Pancreas (tissue), 10 donors: ENCODE results near the gene ZMYM1. TPM values are rescaled to one million over a fixed set of nuclear protein-coding genes. Genes with fewer than 3 reads are reported as not detected.

ENCODE experiments used
- ATAC-seq, 4 donors: fragments of 200-7000 bp; cut with Tn5 transposase; one replicate each; pipeline versions ENCODE4 v1.8.0 to v1.9.1; 2020; ENCODE audit warnings: mild to moderate bottlenecking in 4 of 4, moderate library complexity in 4 of 4
- DNase-seq, 6 donors: peaks; one replicate each; pipeline ENCODE4 v3.0.0-alpha.2; 2020
- FAIRE-seq: peaks from 2 replicates; lab custom pipeline; 2012; peaks lifted over from hg19 to GRCh38; lab: Jason Lieb, UNC
- H3K27ac ChIP-seq, 4 donors: fragments of 200-600 bp; sonication (generic); 1 replicate in 3 of 4; 2 replicates in 1 of 4; pipeline versions ENCODE4 v1.5.0 to v1.8.0; 2020
- H3K27me3 ChIP-seq, 4 donors: fragments of 200-600 bp; one replicate each; pipeline ENCODE4 v1.8.0; 2021
- H3K36me3 ChIP-seq, 3 donors: fragments of 200-600 bp; sonication (generic) in 1 of 3; one replicate each; pipeline versions ENCODE4 v1.5.0 to v1.8.0; 2020 to 2021
- H3K4me1 ChIP-seq, 3 donors: fragments of 200-600 bp; one replicate each; pipeline ENCODE4 v1.8.0; 2021
- H3K4me3 ChIP-seq, 4 donors: fragments of 200-600 bp; sonication (generic) in 2 of 4; one replicate each; pipeline versions ENCODE4 v1.5.0 to v1.8.0; 2020 to 2021
- H3K9me3 ChIP-seq, 4 donors: fragments of 200-600 bp; one replicate each; pipeline ENCODE4 v1.8.0; 2021
- CTCF ChIP-seq, 4 donors: fragments of 200-600 bp; sonication (generic) in 3 of 4; IDR thresholded peaks; one replicate each; pipeline versions ENCODE4 v1.5.0 to v1.8.0; 2021; ENCODE audit warnings: antibody characterized with exemption in 4 of 4
- whole genome bisulfite sequencing, 2 donors: extraction: QIAGEN DNeasy Blood & Tissue Kit; methylation state at CpG; one replicate each; pipeline ENCODE4 v1.1.7; 2013; 5-methylcytosine and 5-hydroxymethylcytosine counted together
- intact Hi-C, 3 donors: fragments of 100-400 bp; cut with DNase I; formaldehyde crosslinking; loops; one replicate each; pipeline versions ENCODE4 v1.11.1 to v1.14.2; 2022
- polyA plus RNA-seq, 2 donors: library from polyadenylated mRNA; stranded (reverse); fragments of 200-250 nt; gene quantifications; one replicate each; pipeline ENCODE4 v1.2.3, GENCODE V29; 2013
- total RNA-seq, 6 donors: library from RNA; stranded (reverse); fragmentation: NEBNext Ultra II Directional in 4 of 6; extraction: Animal tissue kit (Norgen Biotek cat#: 25700) in 4 of 6; gene quantifications; one replicate each; pipeline versions ENCODE4 v1.2.1 to v1.2.4, GENCODE V29; 2021 to 2023
- donor health status: healthy with polysubstance abuse.
- donor health status: DM: no; HTN: no; CAD: no; lungs with moderate emphysema.
- donor health status: DM: no; HTN: no; CAD: no.
- donor health status: control.
- donor health status: control.
- donor health status: Bipolar disorder and iron deficiency.
- donor health status: DM: yes; HTN: yes; CAD: no.
- donor health status: DM: no; HTN: no; CAD: no.
- donor health status: DM: no; HTN: no; CAD: no.
- donor health status: DM: yes; HTN: yes; CAD: no.

The ZMYM1 gene
- total and polyA plus RNA-seq, 8 donors = 2.5 to 10.1 (median 4.1) TPM

- Histone ChIP-seq H3K27me3 (no peaks in the 10 kb centered on the region), H3K4me1 (peaks cover 15 to 16% (median 16%) of the 10 kb centered on the region in 3 donors), H3K4me3 (peak overlapping the region in 2 of 4 donors; percentile 60 to 69), H3K27ac (no peak overlapping the region), H3K9me3 (no peaks in the 10 kb centered on the region), H3K36me3 (no peaks in the 10 kb centered on the region)
- no peak for TF ChIP-seq CTCF (IDR thresholded peaks at IDR 0.05)
- no peak for ATAC-seq
- 91 to 94% methylated on average over 1 of the region's 1 CpG for WGBS, 2 donors
- no peak for DNase-seq
- FAIRE-seq = peak; percentile 17
- intact Hi-C loops = no loop called here
Measured at GRCh38 chr1:35032384-35032739, 46.8 kb upstream of the ZMYM1 start.

GRCh38 chr1:35033346-35033745 is 45.8 kb upstream of the ZMYM1 start:
- Histone ChIP-seq H3K4me1 (peaks cover 15 to 16% (median 16%) of the 10 kb centered on the region in 3 donors), H3K36me3 (no peaks in the 10 kb centered on the region), H3K27me3 (no peaks in the 10 kb centered on the region), H3K27ac (no peak overlapping the region), H3K4me3 (no peak overlapping the region), H3K9me3 (no peaks in the 10 kb centered on the region)
- DNase-seq (no peak), FAIRE-seq (no peak), ATAC-seq (no peak)
- 100% methylated on average over 1 of the region's 1 CpG for WGBS, 2 donors
- intact Hi-C loops = no loop called here
- TF ChIP-seq CTCF (IDR thresholded peaks at IDR 0.05) = no peak

- no peaks in the 10 kb centered on the region for H3K27me3 ChIP-seq
- no peak overlapping the region for H3K27ac ChIP-seq
- H3K4me1 ChIP-seq = no peaks in the 10 kb centered on the region
- no peak for ATAC-seq
- no peak for DNase-seq
- FAIRE-seq = no peak
- H3K9me3 ChIP-seq = no peaks in the 10 kb centered on the region
- H3K4me3 ChIP-seq = no peak overlapping the region
- TF ChIP-seq CTCF (IDR thresholded peaks at IDR 0.05) = no peak
- no peaks in the 10 kb centered on the region for H3K36me3 ChIP-seq
- intact Hi-C loops = no loop called here
- 79 to 83% methylated on average over 4 of the region's 4 CpGs for WGBS, 2 donors
Measured at GRCh38 chr1:35036621-35037020, 42.6 kb upstream of the ZMYM1 start.

- FAIRE-seq (no peak), DNase-seq (no peak), ATAC-seq (no peak)
- no peak for TF ChIP-seq CTCF (IDR thresholded peaks at IDR 0.05)
- H3K27me3 ChIP-seq = no peaks in the 10 kb centered on the region
- no peak overlapping the region for H3K27ac ChIP-seq
- no peak overlapping the region for H3K4me3 ChIP-seq
- no peaks in the 10 kb centered on the region for H3K36me3 ChIP-seq
- 85 to 87% methylated on average over 1 of the region's 1 CpG for WGBS, 2 donors
- intact Hi-C loops = no loop called here
- no peaks in the 10 kb centered on the region for H3K4me1 ChIP-seq
- no peaks in the 10 kb centered on the region for H3K9me3 ChIP-seq
Measured at GRCh38 chr1:35037206-35037605, 42.0 kb upstream of the ZMYM1 start.

- no peaks in the 10 kb centered on the region for H3K27me3 ChIP-seq
- no peak for DNase-seq
- H3K4me1 ChIP-seq = no peaks in the 10 kb centered on the region
- WGBS, 2 donors = 74 to 100% methylated on average over 1 of the region's 1 CpG
- ATAC-seq = no peak
- no peaks in the 10 kb centered on the region for H3K9me3 ChIP-seq
- FAIRE-seq = no peak
- H3K36me3 ChIP-seq = no peaks in the 10 kb centered on the region
- no peak for TF ChIP-seq CTCF (IDR thresholded peaks at IDR 0.05)
- H3K27ac ChIP-seq = no peak overlapping the region
- intact Hi-C loops = no loop called here
- no peak overlapping the region for H3K4me3 ChIP-seq
Measured at GRCh38 chr1:35038723-35039122, 40.5 kb upstream of the ZMYM1 start.
